HG03108 (cell line): Measurements from ENCODE around the gene VDR.
A peak's percentile ranks its signal among the peaks of the same experiment; 100 is the strongest.

Experiments used
- ATAC-seq: cut with Tn5 transposase; IDR thresholded peaks from one replicate; pipeline ENCODE4 v1.9.1; 2021; ENCODE audit warnings: moderate library complexity; ENCODE audit not compliant: unreplicated experiment

The VDR gene

GRCh38 chr12:47875746-47876439 lies 28.9 kb downstream of the VDR start:
- ATAC-seq: no peak

- ATAC-seq: no peak
Observed at GRCh38 chr12:47874316-47874715, 30.5 kb downstream of the VDR start.

GRCh38 chr12:47870175-47870781 lies 34.5 kb downstream of the VDR start:
- peak; percentile 32 for ATAC-seq

GRCh38 chr12:47868552-47869031 lies 36.2 kb downstream of the VDR start:
- peak; percentile 67 for ATAC-seq

GRCh38 chr12:47868041-47868440 lies 36.8 kb downstream of the VDR start:
- peak; percentile 18 for ATAC-seq

GRCh38 chr12:47867495-47867941 lies 37.3 kb downstream of the VDR start:
- ATAC-seq: no peak

GRCh38 chr12:47864646-47865235 lies 40.1 kb downstream of the VDR start:
- ATAC-seq: no peak

GRCh38 chr12:47863985-47864384 lies 40.8 kb downstream of the VDR start:
- ATAC-seq: no peak

GRCh38 chr12:47863467-47863866 lies 41.3 kb downstream of the VDR start:
- no peak for ATAC-seq

GRCh38 chr12:47862881-47863280 lies 41.9 kb downstream of the VDR start:
- no peak for ATAC-seq

- ATAC-seq: no peak
Observed at GRCh38 chr12:47862167-47862750, 42.5 kb downstream of the VDR start.

- ATAC-seq: no peak
Observed at GRCh38 chr12:47860873-47861272, 43.9 kb downstream of the VDR start.

- ATAC-seq: no peak
Observed at GRCh38 chr12:47860279-47860841, 44.4 kb downstream of the VDR start.

GRCh38 chr12:47858511-47859266 lies 46.1 kb downstream of the VDR start:
- ATAC-seq: no peak

- ATAC-seq: no peak
Observed at GRCh38 chr12:47856721-47857575, 47.8 kb downstream of the VDR start.

- no peak for ATAC-seq
Observed at GRCh38 chr12:47856094-47856493, 48.7 kb downstream of the VDR start.

- no peak for ATAC-seq
Observed at GRCh38 chr12:47855502-47855901, 49.3 kb downstream of the VDR start.

- ATAC-seq: no peak
Observed at GRCh38 chr12:47854531-47854930, 50.3 kb downstream of the VDR start.

- no peak for ATAC-seq
Observed at GRCh38 chr12:47852096-47852571, 52.7 kb downstream of the VDR start.
